Upper lobe of left lung (tissue), 6 donors: ENCODE data around the gene UBE3D. TPM values are rescaled to one million over a fixed set of nuclear protein-coding genes. Genes with fewer than 3 reads are reported as not detected.

ENCODE experiments used
- ATAC-seq, 2 donors: fragments of 200-7000 bp; cut with Tn5 transposase; one replicate each; pipeline ENCODE4 v1.9.1; 2022; ENCODE audit warnings: mild to moderate bottlenecking in 2 of 2, moderate library complexity in 2 of 2; ENCODE audit not compliant: low FRiP score in 2 of 2
- DNase-seq, 2 donors: peaks; one replicate each; pipeline ENCODE4 v3.0.0-alpha.2; 2019 to 2020
- H3K27ac ChIP-seq, 4 donors: fragments of 200-600 bp; sonication (generic); one replicate each; pipeline ENCODE4 v1.5.1; 2016 to 2019
- H3K27me3 ChIP-seq, 4 donors: fragments of 200-600 bp; sonication (generic); one replicate each; pipeline ENCODE4 v1.5.1; 2017 to 2019
- H3K36me3 ChIP-seq, 4 donors: fragments of 200-600 bp; sonication (generic); one replicate each; pipeline ENCODE4 v1.5.1; 2016 to 2019
- H3K4me1 ChIP-seq, 4 donors: fragments of 200-600 bp; sonication (generic); one replicate each; pipeline ENCODE4 v1.5.1; 2018 to 2019
- H3K4me3 ChIP-seq, 4 donors: fragments of 200-600 bp; sonication (generic); one replicate each; pipeline ENCODE4 v1.5.1; 2017 to 2019; ENCODE audit warnings: mild to moderate bottlenecking in 2 of 4, moderate library complexity in 1 of 4
- H3K9me3 ChIP-seq, 4 donors: fragments of 200-600 bp; sonication (generic); one replicate each; pipeline ENCODE4 v1.5.1; 2018 to 2019
- EP300 ChIP-seq, 4 donors: sonication (generic); formaldehyde crosslinking; IDR thresholded peaks; one replicate each; pipeline ENCODE4 v1.5.1; 2017; ENCODE audit warnings: antibody characterized with exemption in 4 of 4, control low read depth in 2 of 4
- POLR2A ChIP-seq, 4 donors: fragments of 450-650 bp; IDR thresholded peaks; one replicate each; pipeline ENCODE4 v1.5.1; 2016 to 2017; ENCODE audit warnings: antibody characterized with exemption in 4 of 4, mild to moderate bottlenecking in 2 of 4
- POLR2AphosphoS5 ChIP-seq, 2 donors: sonication (generic); formaldehyde crosslinking; IDR thresholded peaks; one replicate each; pipeline ENCODE4 v1.5.1; 2017; ENCODE audit warnings: antibody characterized with exemption in 2 of 2
- WGBS, 2 donors: methylation state at CpG; one replicate each; pipeline ENCODE4 v1.1.5; 2017 to 2018; 5-methylcytosine and 5-hydroxymethylcytosine counted together
- total RNA-seq, 6 donors: library from RNA; depleted of rRNA in 4 of 6; stranded (reverse); fragments of >200 nt in 4 of 6; gene quantifications; one replicate each; pipeline versions ENCODE4 v1.1.0 to v1.2.1, GENCODE V29; 2016 to 2021
- TF ChIP-seq, protein P1 (sequence below), 6 experiments: fragments of 450-650 bp in 4 of 6; fragments of 200-600 bp in 2 of 6; sonication (generic) in 2 of 6; IDR thresholded peaks; one replicate each; pipeline ENCODE4 v1.5.1; 2016 to 2019; ENCODE audit warnings: antibody characterized with exemption in 6 of 6
- donor health status: DM: no; HTN: no; CAD: no; lungs with moderate emphysema.
- donor health status: DM: no; HTN: yes; CAD: no; lungs with severe emphysema.

The UBE3D gene
- total RNA-seq, 6 donors from 2014 or later: 4.0 to 20.7 (median 8.7) TPM

DNA sequence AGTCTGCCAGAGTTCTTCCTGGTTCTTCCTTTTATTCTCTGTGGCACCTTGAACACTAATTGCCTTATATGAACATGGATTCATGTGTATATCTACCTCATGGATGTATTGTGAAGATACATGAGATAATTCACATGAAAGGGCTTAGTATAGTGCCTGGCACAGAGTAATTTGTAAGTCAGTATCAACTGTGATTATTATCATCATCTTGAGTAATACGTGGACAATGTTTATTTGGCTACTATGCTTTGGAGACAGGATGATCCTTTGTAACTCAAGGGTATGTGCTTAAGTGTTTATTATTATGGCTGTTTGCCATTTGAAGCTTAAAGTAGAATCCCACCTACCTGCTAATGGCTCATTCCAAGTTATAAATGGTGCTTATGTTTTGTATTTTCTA lies 17.8 kb upstream of the UBE3D start:
- H3K4me1 ChIP-seq: peaks cover 0 to 13% (median 3%) of the 10 kb centered on the region in 4 donors
- H3K27ac ChIP-seq: no peak overlapping the region
- H3K4me3 ChIP-seq: no peak overlapping the region
- DNase-seq: no peak
- no peaks in the 10 kb centered on the region for H3K36me3 ChIP-seq
- no peaks in the 10 kb centered on the region for H3K9me3 ChIP-seq
- no peaks in the 10 kb centered on the region for H3K27me3 ChIP-seq
- 14 to 37% methylated on average over 1 of the region's 1 CpG for WGBS, 2 donors
- TF ChIP-seq POLR2AphosphoS5 (IDR thresholded peaks at IDR 0.05) (no peak), EP300 (IDR thresholded peaks at IDR 0.05) (no peak), POLR2A (IDR thresholded peaks at IDR 0.05) (no peak)
- TF ChIP-seq, protein P1, sequence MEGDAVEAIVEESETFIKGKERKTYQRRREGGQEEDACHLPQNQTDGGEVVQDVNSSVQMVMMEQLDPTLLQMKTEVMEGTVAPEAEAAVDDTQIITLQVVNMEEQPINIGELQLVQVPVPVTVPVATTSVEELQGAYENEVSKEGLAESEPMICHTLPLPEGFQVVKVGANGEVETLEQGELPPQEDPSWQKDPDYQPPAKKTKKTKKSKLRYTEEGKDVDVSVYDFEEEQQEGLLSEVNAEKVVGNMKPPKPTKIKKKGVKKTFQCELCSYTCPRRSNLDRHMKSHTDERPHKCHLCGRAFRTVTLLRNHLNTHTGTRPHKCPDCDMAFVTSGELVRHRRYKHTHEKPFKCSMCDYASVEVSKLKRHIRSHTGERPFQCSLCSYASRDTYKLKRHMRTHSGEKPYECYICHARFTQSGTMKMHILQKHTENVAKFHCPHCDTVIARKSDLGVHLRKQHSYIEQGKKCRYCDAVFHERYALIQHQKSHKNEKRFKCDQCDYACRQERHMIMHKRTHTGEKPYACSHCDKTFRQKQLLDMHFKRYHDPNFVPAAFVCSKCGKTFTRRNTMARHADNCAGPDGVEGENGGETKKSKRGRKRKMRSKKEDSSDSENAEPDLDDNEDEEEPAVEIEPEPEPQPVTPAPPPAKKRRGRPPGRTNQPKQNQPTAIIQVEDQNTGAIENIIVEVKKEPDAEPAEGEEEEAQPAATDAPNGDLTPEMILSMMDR (IDR thresholded peaks at IDR 0.05): no peak
- ATAC-seq: no peak

DNA sequence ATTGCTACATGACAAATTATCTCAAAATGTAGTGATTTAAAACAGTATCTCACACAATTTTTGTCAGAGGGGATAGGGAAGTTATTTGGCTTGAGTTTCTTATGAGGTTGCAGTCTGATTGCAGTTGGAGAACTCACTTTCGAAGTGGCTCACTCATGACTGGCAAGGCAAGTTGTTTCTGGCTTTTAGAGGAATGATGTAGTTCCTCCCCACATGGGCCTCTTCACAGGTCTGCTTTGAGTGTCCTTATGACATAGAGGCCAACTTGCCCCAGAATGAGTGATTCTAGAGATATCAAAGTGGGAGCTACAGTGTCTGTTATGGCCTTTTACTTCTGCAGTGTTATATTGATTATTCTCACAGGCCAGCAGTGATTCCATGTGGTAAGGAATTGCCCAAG lies 8.0 kb upstream of the UBE3D start:
- Histone ChIP-seq H3K36me3 (no peaks in the 10 kb centered on the region), H3K4me1 (peaks cover 23 to 32% (median 26%) of the 10 kb centered on the region in 4 donors), H3K27me3 (no peaks in the 10 kb centered on the region), H3K4me3 (no peak overlapping the region), H3K9me3 (no peaks in the 10 kb centered on the region), H3K27ac (no peak overlapping the region)
- ATAC-seq (no peak), DNase-seq (peak in 1 of 2 donors; percentile 29)
- TF ChIP-seq POLR2A (IDR thresholded peaks at IDR 0.05) (no peak), EP300 (IDR thresholded peaks at IDR 0.05) (no peak), POLR2AphosphoS5 (IDR thresholded peaks at IDR 0.05) (no peak)
- TF ChIP-seq, protein P1 (IDR thresholded peaks at IDR 0.05): no peak
- 56 to 60% methylated on average over 1 of the region's 1 CpG for WGBS, 2 donors

DNA sequence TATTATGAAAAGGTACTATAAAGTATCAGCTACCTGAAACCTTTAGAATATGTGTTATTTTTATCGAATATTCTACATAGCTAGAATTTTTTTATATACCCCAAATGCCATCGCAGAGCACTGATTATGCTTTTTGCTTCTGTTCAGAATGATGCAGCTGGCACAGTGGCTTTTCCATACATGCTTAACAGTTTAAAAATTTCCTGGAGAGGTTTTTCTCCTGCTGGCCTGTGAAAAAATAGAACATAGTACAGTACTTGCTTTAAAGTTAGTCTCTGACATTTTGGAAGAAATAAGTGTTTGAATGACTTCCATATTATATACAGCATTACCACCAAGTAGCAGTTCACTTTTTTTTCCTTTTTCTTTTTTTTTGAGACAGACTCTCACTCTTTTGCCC lies 7.1 kb upstream of the UBE3D start:
- DNase-seq (no peak), ATAC-seq (no peak)
- Histone ChIP-seq H3K4me3 (no peak overlapping the region), H3K4me1 (peaks cover 26 to 32% (median 28%) of the 10 kb centered on the region in 4 donors), H3K9me3 (no peaks in the 10 kb centered on the region), H3K27ac (no peak overlapping the region), H3K27me3 (no peaks in the 10 kb centered on the region), H3K36me3 (no peaks in the 10 kb centered on the region)
- WGBS, 2 donors: 87 to 94% methylated on average over 2 of the region's 2 CpGs
- TF ChIP-seq, protein P1 (IDR thresholded peaks at IDR 0.05): no peak
- no peak for TF ChIP-seq EP300 (IDR thresholded peaks at IDR 0.05)

DNA sequence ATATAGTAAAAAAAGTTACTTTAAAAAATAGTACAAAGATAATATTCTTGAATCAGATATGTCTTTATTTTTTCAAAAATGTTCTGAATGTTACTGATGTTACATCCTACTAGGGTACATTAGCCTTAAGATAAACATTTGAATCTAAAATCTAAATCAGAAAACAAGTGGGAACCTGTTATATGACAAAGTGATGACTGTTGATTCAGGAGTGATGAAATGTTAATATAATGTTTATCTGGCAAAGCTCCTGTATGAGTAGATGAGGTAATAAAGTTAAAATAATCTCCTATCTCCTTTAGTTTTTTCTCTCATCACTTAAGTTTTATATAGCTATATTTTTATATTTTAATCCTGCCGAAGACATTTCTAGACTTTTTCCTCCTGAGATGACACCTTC lies 6.1 kb upstream of the UBE3D start:
- ATAC-seq: no peak
- no peak for DNase-seq
- peaks cover 28 to 32% (median 29%) of the 10 kb centered on the region in 4 donors for H3K4me1 ChIP-seq
- no peaks in the 10 kb centered on the region for H3K36me3 ChIP-seq
- no peaks in the 10 kb centered on the region for H3K27me3 ChIP-seq
- TF ChIP-seq, protein P1 (IDR thresholded peaks at IDR 0.05): no peak
- TF ChIP-seq EP300 (IDR thresholded peaks at IDR 0.05) (no peak), POLR2A (IDR thresholded peaks at IDR 0.05) (no peak), POLR2AphosphoS5 (IDR thresholded peaks at IDR 0.05) (no peak)
- no peak overlapping the region for H3K4me3 ChIP-seq
- H3K9me3 ChIP-seq: no peaks in the 10 kb centered on the region
- peak overlapping the region in 1 of 4 donors; percentile 37 for H3K27ac ChIP-seq
- 68 to 88% methylated on average over 1 of the region's 1 CpG for WGBS, 2 donors

DNA sequence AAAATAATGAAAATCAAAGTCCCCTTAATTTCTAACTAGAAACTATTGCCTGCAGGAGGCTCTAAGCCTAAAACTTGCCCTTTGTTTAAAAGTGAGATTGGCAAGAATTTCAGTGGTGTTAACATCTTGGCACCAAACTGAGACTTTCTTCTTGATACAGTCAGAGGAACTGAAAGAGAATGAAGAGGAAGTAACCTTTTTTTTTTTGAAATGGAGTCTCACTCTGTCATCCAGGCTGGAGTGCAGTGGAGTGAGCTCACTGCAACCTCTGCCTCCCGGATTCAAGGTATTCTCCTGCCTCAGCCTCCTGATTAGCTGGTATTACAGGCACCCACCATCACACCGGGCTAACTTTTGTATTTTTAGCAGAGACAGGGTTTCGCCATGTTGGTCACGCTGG lies 5.4 kb upstream of the UBE3D start:
- peak overlapping the region; percentile 36 to 51 (median 42) for H3K27ac ChIP-seq
- no peak overlapping the region for H3K4me3 ChIP-seq
- WGBS, 2 donors: 64% methylated on average over 4 of the region's 4 CpGs
- no peak for DNase-seq
- H3K36me3 ChIP-seq: no peaks in the 10 kb centered on the region
- TF ChIP-seq, protein P1 (IDR thresholded peaks at IDR 0.05): no peak
- no peak for TF ChIP-seq POLR2A (IDR thresholded peaks at IDR 0.05)
- no peak for TF ChIP-seq EP300 (IDR thresholded peaks at IDR 0.05)
- no peak for TF ChIP-seq POLR2AphosphoS5 (IDR thresholded peaks at IDR 0.05)
- peaks cover 29 to 32% (median 30%) of the 10 kb centered on the region in 4 donors for H3K4me1 ChIP-seq
- no peaks in the 10 kb centered on the region for H3K9me3 ChIP-seq
- no peaks in the 10 kb centered on the region for H3K27me3 ChIP-seq
- peak in 1 of 2 donors; percentile 31 for ATAC-seq
